CD4-positive, CD25-positive, alpha-beta regulatory T cell (primary cell): Measurements from ENCODE around the gene DUSP9. TPM values are rescaled to one million over a fixed set of nuclear protein-coding genes. Genes with fewer than 3 reads are reported as not detected.

Experiments used
- ATAC-seq, 2 donors: fragments of 150-1000 bp; cut with Tn5 transposase; one replicate each; pipeline ENCODE4 v1.10.0; 2021; ENCODE audit warnings: low read depth in 2 of 2, moderate number of reproducible peaks in 2 of 2, moderate library complexity in 1 of 2
- DNase-seq, 3 donors: peaks; one replicate each; pipeline versions ENCODE4 v3.0.0 to v3.0.0-alpha.2; 2012 to 2022; ENCODE audit warnings: mixed read lengths in 1 of 3
- H3K27ac ChIP-seq: one replicate; pipeline ENCODE4 v1.7.0; 2013; ENCODE audit warnings: mild to moderate bottlenecking, low read length; ENCODE audit not compliant: insufficient read depth, poor library complexity, severe bottlenecking
- H3K27me3 ChIP-seq: one replicate; pipeline ENCODE4 v1.7.0; 2013; ENCODE audit warnings: low read length; ENCODE audit not compliant: control insufficient read depth, insufficient read depth
- H3K36me3 ChIP-seq: one replicate; pipeline ENCODE4 v1.7.0; 2013; ENCODE audit warnings: mild to moderate bottlenecking, low read length, moderate library complexity; ENCODE audit not compliant: control insufficient read depth, insufficient read depth
- H3K4me1 ChIP-seq: 2 replicates; pipeline ENCODE4 v1.7.0; 2013; ENCODE audit warnings: mild to moderate bottlenecking, low read length; ENCODE audit not compliant: insufficient read depth, control insufficient read depth, poor library complexity, severe bottlenecking
- H3K4me3 ChIP-seq: one replicate; pipeline ENCODE4 v1.7.0; 2013; ENCODE audit warnings: low read depth, mild to moderate bottlenecking, low read length, moderate library complexity
- H3K9me3 ChIP-seq, 2 experiments: 1 replicate in 1 of 2; 2 replicates in 1 of 2; pipeline ENCODE4 v1.7.0; 2013; ENCODE audit warnings: low read length in 2 of 2, mild to moderate bottlenecking in 1 of 2, moderate library complexity in 1 of 2; ENCODE audit not compliant: control insufficient read depth in 2 of 2
- H3K27ac Mint-ChIP-seq, 3 donors: one replicate each; pipeline ENCODE4 v1.8.0; 2020 to 2022; ENCODE audit warnings: mild to moderate bottlenecking in 3 of 3, mixed read lengths in 3 of 3, moderate library complexity in 2 of 3
- H3K27me3 Mint-ChIP-seq: one replicate; pipeline ENCODE4 v1.8.0; 2022; ENCODE audit warnings: mild to moderate bottlenecking, mixed read lengths
- H3K36me3 Mint-ChIP-seq: one replicate; pipeline ENCODE4 v1.8.0; 2020; ENCODE audit warnings: mixed read lengths
- H3K4me1 Mint-ChIP-seq, 4 donors: one replicate each; pipeline ENCODE4 v1.8.0; 2020 to 2022; ENCODE audit warnings: mixed read lengths in 4 of 4, mild to moderate bottlenecking in 1 of 4
- H3K4me3 Mint-ChIP-seq, 4 donors: one replicate each; pipeline ENCODE4 v1.8.0; 2020 to 2022; ENCODE audit warnings: mild to moderate bottlenecking in 4 of 4, mixed read lengths in 4 of 4, moderate library complexity in 3 of 4
- H3K9me3 Mint-ChIP-seq, 7 donors: one replicate each; pipeline ENCODE4 v1.8.0; 2020 to 2022; ENCODE audit warnings: mixed read lengths in 7 of 7, mild to moderate bottlenecking in 3 of 7, moderate library complexity in 2 of 7
- polyA plus RNA-seq, 4 donors: library from polyadenylated mRNA; unstranded; fragments of 300-500 nt; fragmentation: Illumina TruSeq; gene quantifications; one replicate each; pipeline ENCODE4 v1.2.3, GENCODE V29; 2021
- total RNA-seq: library from RNA; stranded (reverse); gene quantifications from one replicate; pipeline ENCODE4 v1.2.3, GENCODE V29; 2022

Gene DUSP9
- total and polyA plus RNA-seq, 5 donors from 2014 or later = not detected

GRCh38 chrX:153628129-153628528, 18.9 kb upstream of the DUSP9 start:
- Mint-ChIP-seq H3K27me3 (no peaks in the 10 kb centered on the region), H3K4me3 (no peak overlapping the region), H3K27ac (no peak overlapping the region), H3K36me3 (no peaks in the 10 kb centered on the region), H3K9me3 (peaks cover 0 to 12% (median 0%) of the 10 kb centered on the region in 7 donors), H3K4me1 (no peaks in the 10 kb centered on the region)
- Histone ChIP-seq H3K4me1 (no peaks in the 10 kb centered on the region), H3K27ac (no peak overlapping the region), H3K36me3 (no peaks in the 10 kb centered on the region), H3K4me3 (no peak overlapping the region), H3K9me3 (peaks cover 0 to 4% of the 10 kb centered on the region in 2 experiments), H3K27me3 (no peaks in the 10 kb centered on the region)
- DNase-seq (no peak), ATAC-seq (no peak)

GRCh38 chrX:153628665-153629064, 18.3 kb upstream of the DUSP9 start:
- no peaks in the 10 kb centered on the region for H3K27me3 Mint-ChIP-seq
- no peaks in the 10 kb centered on the region for H3K36me3 Mint-ChIP-seq
- ATAC-seq (no peak), DNase-seq (no peak)
- H3K27ac ChIP-seq = no peak overlapping the region
- H3K27ac Mint-ChIP-seq = no peak overlapping the region
- peaks cover 0 to 12% (median 0%) of the 10 kb centered on the region in 7 donors for H3K9me3 Mint-ChIP-seq
- H3K27me3 ChIP-seq = no peaks in the 10 kb centered on the region
- H3K36me3 ChIP-seq = no peaks in the 10 kb centered on the region
- H3K4me3 ChIP-seq = no peak overlapping the region
- H3K9me3 ChIP-seq = peaks cover 0 to 4% of the 10 kb centered on the region in 2 experiments
- H3K4me3 Mint-ChIP-seq = no peak overlapping the region
- H3K4me1 ChIP-seq = no peaks in the 10 kb centered on the region
- H3K4me1 Mint-ChIP-seq = no peaks in the 10 kb centered on the region

GRCh38 chrX:153631346-153631745, 15.7 kb upstream of the DUSP9 start:
- peaks cover 0 to 4% of the 10 kb centered on the region in 2 experiments for H3K9me3 ChIP-seq
- Mint-ChIP-seq H3K27me3 (no peaks in the 10 kb centered on the region), H3K27ac (no peak overlapping the region), H3K36me3 (no peaks in the 10 kb centered on the region), H3K9me3 (peaks cover 0 to 12% (median 0%) of the 10 kb centered on the region in 7 donors), H3K4me3 (no peak overlapping the region), H3K4me1 (no peaks in the 10 kb centered on the region)
- DNase-seq = no peak
- H3K4me3 ChIP-seq = no peak overlapping the region
- no peaks in the 10 kb centered on the region for H3K36me3 ChIP-seq
- no peak overlapping the region for H3K27ac ChIP-seq
- no peaks in the 10 kb centered on the region for H3K4me1 ChIP-seq
- ATAC-seq = no peak
- H3K27me3 ChIP-seq = no peaks in the 10 kb centered on the region

GRCh38 chrX:153631907-153632594, 15.0 kb upstream of the DUSP9 start:
- no peaks in the 10 kb centered on the region for H3K4me1 Mint-ChIP-seq

GRCh38 chrX:153632595-153632946, 14.4 kb upstream of the DUSP9 start:
- Histone ChIP-seq H3K36me3 (no peaks in the 10 kb centered on the region), H3K4me3 (no peak overlapping the region), H3K4me1 (no peaks in the 10 kb centered on the region), H3K27ac (no peak overlapping the region), H3K27me3 (no peaks in the 10 kb centered on the region), H3K9me3 (peaks cover 0 to 4% of the 10 kb centered on the region in 2 experiments)
- Mint-ChIP-seq H3K27me3 (no peaks in the 10 kb centered on the region), H3K27ac (no peak overlapping the region), H3K36me3 (no peaks in the 10 kb centered on the region), H3K4me1 (no peaks in the 10 kb centered on the region), H3K4me3 (no peak overlapping the region), H3K9me3 (peaks cover 0 to 12% (median 0%) of the 10 kb centered on the region in 7 donors)
- DNase-seq = no peak
- ATAC-seq = no peak

More at GRCh38 chrX:153631907-153632594, 15.0 kb upstream of the DUSP9 start:
- DNase-seq (no peak), ATAC-seq (no peak)
- Mint-ChIP-seq H3K27me3 (no peaks in the 10 kb centered on the region), H3K9me3 (peaks cover 0 to 12% (median 0%) of the 10 kb centered on the region in 7 donors), H3K4me3 (no peak overlapping the region), H3K27ac (no peak overlapping the region), H3K36me3 (no peaks in the 10 kb centered on the region)
- Histone ChIP-seq H3K9me3 (peaks cover 0 to 4% of the 10 kb centered on the region in 2 experiments), H3K27ac (no peak overlapping the region), H3K36me3 (no peaks in the 10 kb centered on the region), H3K27me3 (no peaks in the 10 kb centered on the region), H3K4me1 (no peaks in the 10 kb centered on the region), H3K4me3 (no peak overlapping the region)

- ATAC-seq (no peak), DNase-seq (no peak)
- no peaks in the 10 kb centered on the region for H3K4me1 ChIP-seq
- no peaks in the 10 kb centered on the region for H3K36me3 ChIP-seq
- Mint-ChIP-seq H3K27ac (no peak overlapping the region), H3K36me3 (no peaks in the 10 kb centered on the region), H3K4me1 (no peaks in the 10 kb centered on the region), H3K9me3 (peaks cover 0 to 12% (median 0%) of the 10 kb centered on the region in 7 donors), H3K27me3 (no peaks in the 10 kb centered on the region), H3K4me3 (no peak overlapping the region)
- peaks cover 0 to 4% of the 10 kb centered on the region in 2 experiments for H3K9me3 ChIP-seq
- no peak overlapping the region for H3K4me3 ChIP-seq
- H3K27ac ChIP-seq = no peak overlapping the region
- no peaks in the 10 kb centered on the region for H3K27me3 ChIP-seq
Measured at GRCh38 chrX:153633048-153633447, 14.0 kb upstream of the DUSP9 start.

GRCh38 chrX:153633607-153634180, 13.3 kb upstream of the DUSP9 start:
- no peak for DNase-seq
- H3K27me3 ChIP-seq = no peaks in the 10 kb centered on the region
- H3K9me3 Mint-ChIP-seq = peaks cover 0 to 12% (median 0%) of the 10 kb centered on the region in 7 donors
- no peaks in the 10 kb centered on the region for H3K36me3 Mint-ChIP-seq
- H3K9me3 ChIP-seq = peaks cover 0 to 4% of the 10 kb centered on the region in 2 experiments
- H3K27ac Mint-ChIP-seq = no peak overlapping the region
- no peaks in the 10 kb centered on the region for H3K4me1 ChIP-seq
- H3K4me1 Mint-ChIP-seq = no peaks in the 10 kb centered on the region
- no peak overlapping the region for H3K4me3 ChIP-seq
- ATAC-seq = no peak
- H3K4me3 Mint-ChIP-seq = no peak overlapping the region
- H3K27ac ChIP-seq = no peak overlapping the region
- no peaks in the 10 kb centered on the region for H3K36me3 ChIP-seq
- no peaks in the 10 kb centered on the region for H3K27me3 Mint-ChIP-seq

- H3K27ac ChIP-seq = no peak overlapping the region
- Mint-ChIP-seq H3K4me3 (no peak overlapping the region), H3K27ac (no peak overlapping the region), H3K27me3 (no peaks in the 10 kb centered on the region), H3K9me3 (peaks cover 0 to 12% (median 0%) of the 10 kb centered on the region in 7 donors), H3K36me3 (no peaks in the 10 kb centered on the region), H3K4me1 (no peaks in the 10 kb centered on the region)
- no peaks in the 10 kb centered on the region for H3K27me3 ChIP-seq
- no peaks in the 10 kb centered on the region for H3K4me1 ChIP-seq
- DNase-seq (no peak), ATAC-seq (no peak)
- H3K9me3 ChIP-seq = peaks cover 0 to 4% of the 10 kb centered on the region in 2 experiments
- no peaks in the 10 kb centered on the region for H3K36me3 ChIP-seq
- H3K4me3 ChIP-seq = no peak overlapping the region
Measured at GRCh38 chrX:153634236-153634635, 12.8 kb upstream of the DUSP9 start.
